ENCODE results near the gene DNAJB6. TPM values are rescaled to one million over a fixed set of nuclear protein-coding genes. Genes with fewer than 3 reads are reported as not detected.

DNAJB6 gene
- total and polyA plus RNA-seq, 8 donors = 48.7 to 233 (median 65.4) TPM

- peak in 1 of 2 donors; percentile 3 for DNase-seq
- Histone ChIP-seq H3K9me3 (no peaks in the 10 kb centered on the region), H3K4me3 (no peak overlapping the region), H3K27ac (no peak overlapping the region), H3K4me1 (peaks cover 8 to 12% (median 9%) of the 10 kb centered on the region in 4 donors), H3K36me3 (no peaks in the 10 kb centered on the region), H3K27me3 (peaks cover 0 to 26% (median 0%) of the 10 kb centered on the region in 3 donors)
- intact Hi-C loops (cut with DNase I; ENCODE audit: low total_unique reads) = no loop called here
- TF ChIP-seq CTCF (IDR thresholded peaks at IDR 0.05) (no peak), POLR2AphosphoS5 (IDR thresholded peaks at IDR 0.05) (no peak), POLR2A (IDR thresholded peaks at IDR 0.05) (no peak), EP300 (IDR thresholded peaks at IDR 0.05) (no peak)
- 59 to 68% (median 67%) methylated on average over 8 of the region's 8 CpGs for WGBS, 5 donors
Observed at GRCh38 chr7:157434701-157435100, 97.9 kb downstream of the DNAJB6 start.

GRCh38 chr7:157436076-157436475 is 99.3 kb downstream of the DNAJB6 start:
- no peak for DNase-seq

GRCh38 chr7:157436763-157437480 is 100.1 kb downstream of the DNAJB6 start:
- no peak for TF ChIP-seq POLR2AphosphoS5 (IDR thresholded peaks at IDR 0.05)
- no peak for TF ChIP-seq CTCF (IDR thresholded peaks at IDR 0.05)
- no peak for TF ChIP-seq EP300 (IDR thresholded peaks at IDR 0.05)
- no peak for TF ChIP-seq POLR2A (IDR thresholded peaks at IDR 0.05)
- peaks cover 8 to 12% (median 9%) of the 10 kb centered on the region in 4 donors for H3K4me1 ChIP-seq
- intact Hi-C loops (cut with DNase I; ENCODE audit: low total_unique reads) = no loop called here
- peaks cover 0 to 22% (median 0%) of the 10 kb centered on the region in 3 donors for H3K27me3 ChIP-seq
- WGBS, 5 donors = 66 to 76% (median 72%) methylated on average over 13 of the region's 13 CpGs
- no peak for DNase-seq
- H3K27ac ChIP-seq = no peak overlapping the region
- no peak overlapping the region for H3K4me3 ChIP-seq
- H3K9me3 ChIP-seq = no peaks in the 10 kb centered on the region
- no peaks in the 10 kb centered on the region for H3K36me3 ChIP-seq

More at GRCh38 chr7:157436076-157436475, 99.3 kb downstream of the DNAJB6 start:
- Histone ChIP-seq H3K4me1 (peaks cover 8 to 12% (median 9%) of the 10 kb centered on the region in 4 donors), H3K9me3 (no peaks in the 10 kb centered on the region), H3K36me3 (no peaks in the 10 kb centered on the region), H3K27ac (no peak overlapping the region), H3K4me3 (no peak overlapping the region), H3K27me3 (peaks cover 0 to 26% (median 0%) of the 10 kb centered on the region in 3 donors)
- 73 to 80% (median 78%) methylated on average over 11 of the region's 11 CpGs for WGBS, 5 donors
- TF ChIP-seq CTCF (IDR thresholded peaks at IDR 0.05) (no peak), POLR2A (IDR thresholded peaks at IDR 0.05) (no peak), POLR2AphosphoS5 (IDR thresholded peaks at IDR 0.05) (no peak), EP300 (IDR thresholded peaks at IDR 0.05) (no peak)
- intact Hi-C loops (cut with DNase I; ENCODE audit: low total_unique reads) = no loop called here

GRCh38 chr7:157437519-157438061 is 100.8 kb downstream of the DNAJB6 start:
- TF ChIP-seq CTCF (IDR thresholded peaks at IDR 0.05) (no peak), POLR2A (IDR thresholded peaks at IDR 0.05) (no peak), POLR2AphosphoS5 (IDR thresholded peaks at IDR 0.05) (no peak), EP300 (IDR thresholded peaks at IDR 0.05) (no peak)
- H3K27ac ChIP-seq = no peak overlapping the region
- 48 to 75% (median 55%) methylated on average over 9 of the region's 9 CpGs for WGBS, 5 donors
- DNase-seq = no peak
- no peak overlapping the region for H3K4me3 ChIP-seq
- H3K27me3 ChIP-seq = peaks cover 0 to 15% (median 0%) of the 10 kb centered on the region in 3 donors
- intact Hi-C loops (cut with DNase I; ENCODE audit: low total_unique reads) = no loop called here
- H3K4me1 ChIP-seq = peaks cover 5 to 8% (median 5%) of the 10 kb centered on the region in 4 donors
- no peaks in the 10 kb centered on the region for H3K36me3 ChIP-seq
- H3K9me3 ChIP-seq = no peaks in the 10 kb centered on the region

Data from stomach (tissue), 9 donors.